Measurements from ENCODE around the gene IL36RN.

DNA sequence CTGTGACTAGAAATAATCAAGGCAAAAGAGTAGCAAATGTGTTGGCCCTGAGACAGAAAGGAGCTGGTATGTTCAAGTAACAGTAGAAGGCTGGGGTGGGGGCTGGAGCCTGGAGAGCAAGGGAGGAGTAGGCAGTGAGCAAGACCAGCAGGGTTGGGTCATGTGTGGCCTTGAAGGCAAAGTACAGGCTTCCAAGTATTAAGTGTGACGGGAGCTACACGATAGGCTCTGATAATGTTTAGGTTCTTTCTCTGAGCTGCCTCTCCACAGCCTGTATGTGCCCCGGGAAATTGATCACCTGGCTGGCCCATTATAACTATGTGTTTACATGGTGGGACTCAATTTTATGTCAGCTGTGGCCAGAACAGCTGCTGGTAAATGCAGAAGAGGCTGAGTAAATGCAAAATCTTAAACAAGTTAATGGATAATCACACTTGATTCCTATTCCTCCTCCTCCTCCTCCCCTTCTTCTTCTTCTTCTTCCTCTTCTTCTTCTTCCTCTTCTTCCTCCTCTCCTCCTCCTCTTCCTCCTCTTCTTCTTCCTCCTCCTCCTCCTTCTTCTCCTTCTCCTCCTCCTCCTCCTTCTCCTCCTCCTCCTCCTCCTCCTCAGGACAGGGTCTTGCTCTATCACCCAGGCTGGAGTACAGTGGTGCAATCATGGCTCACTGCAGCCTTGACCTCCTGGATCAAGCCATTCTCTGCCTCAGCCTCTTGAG lies 18.1 kb downstream of the IL36RN start:
- TF ChIP-seq, protein P1, sequence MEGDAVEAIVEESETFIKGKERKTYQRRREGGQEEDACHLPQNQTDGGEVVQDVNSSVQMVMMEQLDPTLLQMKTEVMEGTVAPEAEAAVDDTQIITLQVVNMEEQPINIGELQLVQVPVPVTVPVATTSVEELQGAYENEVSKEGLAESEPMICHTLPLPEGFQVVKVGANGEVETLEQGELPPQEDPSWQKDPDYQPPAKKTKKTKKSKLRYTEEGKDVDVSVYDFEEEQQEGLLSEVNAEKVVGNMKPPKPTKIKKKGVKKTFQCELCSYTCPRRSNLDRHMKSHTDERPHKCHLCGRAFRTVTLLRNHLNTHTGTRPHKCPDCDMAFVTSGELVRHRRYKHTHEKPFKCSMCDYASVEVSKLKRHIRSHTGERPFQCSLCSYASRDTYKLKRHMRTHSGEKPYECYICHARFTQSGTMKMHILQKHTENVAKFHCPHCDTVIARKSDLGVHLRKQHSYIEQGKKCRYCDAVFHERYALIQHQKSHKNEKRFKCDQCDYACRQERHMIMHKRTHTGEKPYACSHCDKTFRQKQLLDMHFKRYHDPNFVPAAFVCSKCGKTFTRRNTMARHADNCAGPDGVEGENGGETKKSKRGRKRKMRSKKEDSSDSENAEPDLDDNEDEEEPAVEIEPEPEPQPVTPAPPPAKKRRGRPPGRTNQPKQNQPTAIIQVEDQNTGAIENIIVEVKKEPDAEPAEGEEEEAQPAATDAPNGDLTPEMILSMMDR (IDR thresholded peaks at IDR 0.05; ENCODE audit: insufficient read depth, low read length), result no peak
- TF ChIP-seq GABPA (IDR thresholded peaks at IDR 0.05; ENCODE audit: low read depth) (no peak), POLR2AphosphoS5 (IDR thresholded peaks at IDR 0.05; ENCODE audit: low read depth) (no peak)

Data from HL-60 (cell line).